A549 (cell line): ENCODE results near the gene RBFOX1. TPM values are rescaled to one million over a fixed set of nuclear protein-coding genes. Genes with fewer than 3 reads are reported as not detected.

Source experiments
- ATAC-seq, 2 experiments: fragments of 200-7000 bp in 1 of 2; fragments of >200 bp in 1 of 2; cut with Nextera tagmentation in 1 of 2; cut with Tn5 transposase in 1 of 2; 3 replicates each; pipeline versions ENCODE4 v1.8.0 to v1.9.1; 2018 to 2020; ENCODE audit warnings: mild to moderate bottlenecking in 1 of 2, moderate library complexity in 1 of 2
- CTCF ChIA-PET: fragments of 300-600 bp; sonication (Branson Sonifier 250); formaldehyde crosslinking; extraction: SDS; loops from one replicate; lab custom pipeline; 2021; ENCODE audit warnings: antibody characterized with exemption, inconsistent platforms; lab: Yijun Ruan, JAX
- POLR2A ChIA-PET: fragments of 350-600 bp; formaldehyde crosslinking; extraction: SDS; loops from one replicate; lab custom pipeline; 2021; ENCODE audit warnings: antibody characterized with exemption, inconsistent platforms; lab: Yijun Ruan, JAX
- DNase-seq, 2 experiments: peaks; one replicate each; pipeline versions ENCODE4 v3.0.0 to v3.0.0-alpha.2; 2011 to 2016; ENCODE audit warnings: low read depth in 1 of 2, low spot score in 1 of 2
- FAIRE-seq: peaks from 2 replicates; lab custom pipeline; 2011; peaks lifted over from hg19 to GRCh38; lab: Jason Lieb, UNC
- H3K27ac ChIP-seq, 2 experiments: fragments of >200 bp; sonication (Bioruptor Twin); formaldehyde crosslinking; 3 replicates each; pipeline ENCODE4 v1.5.1; 2016 to 2017
- H3K4me1 ChIP-seq: fragments of >200 bp; sonication (Bioruptor Twin); formaldehyde crosslinking; 3 replicates; pipeline ENCODE4 v1.6.1; 2016
- H3K4me2 ChIP-seq: fragments of >200 bp; sonication (Bioruptor Twin); formaldehyde crosslinking; 3 replicates; pipeline ENCODE4 v1.6.1; 2016
- H3K4me3 ChIP-seq: fragments of >200 bp; sonication (Bioruptor Twin); formaldehyde crosslinking; 3 replicates; pipeline ENCODE4 v1.5.1; 2016
- H3K9me3 ChIP-seq: fragments of >200 bp; sonication (Bioruptor Twin); formaldehyde crosslinking; 3 replicates; pipeline ENCODE4 v1.6.1; 2016
- BHLHE40 ChIP-seq: IDR thresholded peaks from 2 replicates; pipeline ENCODE4 v1.6.1; 2012; ENCODE audit warnings: low read depth, low read length, inconsistent platforms
- CBX8 ChIP-seq: fragments of 200-600 bp; sonication (generic); IDR thresholded peaks from 2 replicates; pipeline ENCODE4 v1.6.1; 2016
- CEBPB ChIP-seq, 2 experiments: fragments of >200 bp in 1 of 2; sonication (Bioruptor Twin) in 1 of 2; formaldehyde crosslinking in 1 of 2; IDR thresholded peaks; 2 replicates each; pipeline ENCODE4 v1.6.1; 2012 to 2016
- E2F6 ChIP-seq: IDR thresholded peaks from 2 replicates; pipeline ENCODE4 v1.6.1; 2012; ENCODE audit warnings: low read depth, borderline replicate concordance
- EHF ChIP-seq: fragments of 250-450 bp; sonication (Bioruptor Pico); IDR thresholded peaks from 2 replicates; pipeline ENCODE4 v1.5.0; 2020; ENCODE audit warnings: mild to moderate bottlenecking
- EHMT2 ChIP-seq: fragments of 200-600 bp; sonication (generic); IDR thresholded peaks from 2 replicates; pipeline ENCODE4 v1.6.1; 2016; ENCODE audit warnings: antibody characterized with exemption, low read depth, mild to moderate bottlenecking, moderate library complexity
- ELK1 ChIP-seq: fragments of 150-350 bp; IDR thresholded peaks from 2 replicates; pipeline ENCODE4 v1.6.1; 2014; ENCODE audit warnings: low read depth, mild to moderate bottlenecking, low read length
- EP300 ChIP-seq, 2 experiments: fragments of >200 bp; sonication (Bioruptor Twin); formaldehyde crosslinking; IDR thresholded peaks; 2 replicates in 1 of 2; 3 replicates in 1 of 2; pipeline ENCODE4 v1.6.1; 2016 to 2017
- FOXS1 ChIP-seq: fragments of 250-450 bp; sonication (Bioruptor Pico); IDR thresholded peaks from 2 replicates; pipeline ENCODE4 v1.5.0; 2020; ENCODE audit warnings: mild to moderate bottlenecking, moderate library complexity
- GATA3 ChIP-seq: IDR thresholded peaks from 2 replicates; pipeline ENCODE4 v1.6.1; 2012; ENCODE audit warnings: borderline replicate concordance
- HDAC2 ChIP-seq: fragments of 200-600 bp; sonication (generic); IDR thresholded peaks from 2 replicates; pipeline ENCODE4 v1.6.1; 2016
- HES2 ChIP-seq: fragments of >200 bp; sonication (Bioruptor Twin); formaldehyde crosslinking; IDR thresholded peaks from 2 replicates; pipeline ENCODE4 v1.6.1; 2016
- HMGXB4 ChIP-seq: fragments of 250-450 bp; sonication (Bioruptor Pico); IDR thresholded peaks from 2 replicates; pipeline ENCODE4 v1.5.0; 2021; ENCODE audit warnings: mild to moderate bottlenecking, moderate library complexity, borderline replicate concordance
- HOXB5 ChIP-seq: fragments of 250-450 bp; sonication (Bioruptor Pico); IDR thresholded peaks from 2 replicates; pipeline ENCODE4 v1.5.0; 2020; ENCODE audit warnings: mild to moderate bottlenecking, moderate library complexity
- JUNB ChIP-seq: fragments of >200 bp; sonication (Bioruptor Twin); formaldehyde crosslinking; IDR thresholded peaks from 2 replicates; pipeline ENCODE4 v1.6.1; 2016
- KDM1A ChIP-seq: fragments of 200-600 bp; sonication (generic); IDR thresholded peaks from 2 replicates; pipeline ENCODE4 v1.6.1; 2016; ENCODE audit warnings: low read depth, mild to moderate bottlenecking
- MAX ChIP-seq: IDR thresholded peaks from 2 replicates; pipeline ENCODE4 v1.6.1; 2012
- MYC ChIP-seq: IDR thresholded peaks from 2 replicates; pipeline ENCODE4 v1.6.1; 2012; ENCODE audit warnings: mild to moderate bottlenecking, inconsistent platforms, low read length, improper control_type of control experiment, borderline replicate concordance
- NFE2L2 ChIP-seq: fragments of 150-350 bp; conservative IDR thresholded peaks from 2 replicates; pipeline ENCODE4 v1.6.1; 2014; ENCODE audit warnings: low read length
- NR3C1 ChIP-seq: fragments of >200 bp; sonication (Bioruptor Twin); formaldehyde crosslinking; IDR thresholded peaks from 3 replicates; pipeline ENCODE4 v1.6.1; 2017
- PHF8 ChIP-seq: fragments of 200-600 bp; sonication (generic); IDR thresholded peaks from 2 replicates; pipeline ENCODE4 v1.6.1; 2016; ENCODE audit warnings: low read depth, mild to moderate bottlenecking, antibody characterized with exemption, moderate library complexity, borderline replicate concordance
- RAD21 ChIP-seq, 2 experiments: fragments of >200 bp in 1 of 2; sonication (Bioruptor Twin) in 1 of 2; formaldehyde crosslinking in 1 of 2; IDR thresholded peaks in 1 of 2; conservative IDR thresholded peaks in 1 of 2; 2 replicates in 1 of 2; 3 replicates in 1 of 2; pipeline ENCODE4 v1.6.1; 2012 to 2018; ENCODE audit warnings: inconsistent platforms in 1 of 2
- RFX5 ChIP-seq: fragments of 450-650 bp; IDR thresholded peaks from 2 replicates; pipeline ENCODE4 v1.7.1; 2014; ENCODE audit warnings: antibody characterized with exemption, mild to moderate bottlenecking, moderate library complexity
- RNF2 ChIP-seq: fragments of 200-600 bp; sonication (generic); IDR thresholded peaks from 2 replicates; pipeline ENCODE4 v1.6.1; 2016; ENCODE audit warnings: low read depth, mild to moderate bottlenecking, antibody characterized with exemption, moderate library complexity, borderline replicate concordance
- SMC3 ChIP-seq: fragments of >200 bp; sonication (Bioruptor Twin); formaldehyde crosslinking; IDR thresholded peaks from 3 replicates; pipeline ENCODE4 v1.6.1; 2018; ENCODE audit warnings: inconsistent platforms
- TP53 ChIP-seq: fragments of 250-450 bp; sonication (Bioruptor Pico); IDR thresholded peaks from 2 replicates; pipeline ENCODE4 v1.5.0; 2021; ENCODE audit warnings: mild to moderate bottlenecking, moderate library complexity
- USF2 ChIP-seq: fragments of 450-650 bp; IDR thresholded peaks from 2 replicates; pipeline ENCODE4 v1.6.1; 2014; ENCODE audit warnings: antibody characterized with exemption
- ZSCAN20 ChIP-seq: fragments of 250-450 bp; sonication (Bioruptor Pico); IDR thresholded peaks from 2 replicates; pipeline ENCODE4 v1.8.0; 2022; ENCODE audit warnings: mild to moderate bottlenecking, moderate library complexity
- WGBS: methylation state at CpG from one replicate; pipeline ENCODE4 v1.1.6; 2017; ENCODE audit errors: missing lambda C conversion rate; 5-methylcytosine and 5-hydroxymethylcytosine counted together
- polyA plus RNA-seq, 4 experiments: library from polyadenylated mRNA; depleted of rRNA in 3 of 4; stranded (reverse); fragments of >200 nt; fragmentation: RNase III in 1 of 4; extraction: RNeasy Plus Mini Kit Qiagen cat#74134 plus additional on column Dnase treatment in 1 of 4; gene quantifications; 2 replicates in 3 of 4; 3 replicates in 1 of 4; pipeline ENCODE4 v1.2.3, GENCODE V29; 2011 to 2017

Gene RBFOX1
- polyA plus RNA-seq, 2 of the 4 experiments (the other 2 are of a cell fraction): not detected

GRCh38 chr16:7285520-7285919 lies 47.1 kb upstream of the RBFOX1 start:
- no peaks in the 10 kb centered on the region for H3K4me1 ChIP-seq
- H3K4me2 ChIP-seq: no peak overlapping the region
- DNase-seq (no peak), FAIRE-seq (no peak), ATAC-seq (no peak)
- WGBS: 9% methylated on average over 2 of the region's 2 CpGs
- ChIA-PET CTCF (no interaction called here), POLR2A (no interaction called here)
- no peak for TF ChIP-seq EP300 (IDR thresholded peaks at IDR 0.05)
- TF ChIP-seq GATA3: no peak
- TF ChIP-seq PHF8: no peak
- TF ChIP-seq KDM1A: no peak
- no peak for TF ChIP-seq E2F6
- no peak for TF ChIP-seq FOXS1 (CRISPR knock-in tag)
- no peak for TF ChIP-seq HOXB5
- TF ChIP-seq HDAC2: no peak
- no peak for TF ChIP-seq SMC3
- no peak for TF ChIP-seq USF2
- TF ChIP-seq NR3C1: no peak
- TF ChIP-seq MAX: no peak
- TF ChIP-seq EHF (CRISPR knock-in tag): no peak
- TF ChIP-seq MYC: no peak
- TF ChIP-seq ELK1: no peak
- no peaks in the 10 kb centered on the region for H3K9me3 ChIP-seq
- no peak overlapping the region for H3K4me3 ChIP-seq
- no peak overlapping the region for H3K27ac ChIP-seq

- Histone ChIP-seq H3K27ac (no peak overlapping the region), H3K4me1 (no peaks in the 10 kb centered on the region), H3K9me3 (no peaks in the 10 kb centered on the region), H3K4me3 (no peak overlapping the region), H3K4me2 (no peak overlapping the region)
- ATAC-seq (no peak), FAIRE-seq (no peak), DNase-seq (no peak)
- no peak for TF ChIP-seq BHLHE40
- no peak for TF ChIP-seq HOXB5
- no peak for TF ChIP-seq HMGXB4
- no peak for TF ChIP-seq NFE2L2
- no peak for TF ChIP-seq CBX8
- no peak for TF ChIP-seq JUNB
- no peak for TF ChIP-seq RNF2
- no peak for TF ChIP-seq ZSCAN20 (CRISPR knock-in tag)
- TF ChIP-seq CEBPB (IDR thresholded peaks at IDR 0.05): no peak
- no peak for TF ChIP-seq RAD21 (conservative IDR thresholded peaks at IDR 0.05 in 1 of 2, IDR thresholded peaks at IDR 0.05 in 1 of 2)
- no peak for TF ChIP-seq TP53 (CRISPR knock-in tag)
- no peak for TF ChIP-seq EHMT2
- no peak for TF ChIP-seq RFX5
- TF ChIP-seq EHF (CRISPR knock-in tag): no peak
- TF ChIP-seq HES2: no peak
- ChIA-PET CTCF (no interaction called here), POLR2A (no interaction called here)
- 28% methylated on average over 3 of the region's 3 CpGs for WGBS
Observed at GRCh38 chr16:7289299-7289698, 43.3 kb upstream of the RBFOX1 start.
